ENCODE data around the gene PCGF1. TPM values are rescaled to one million over a fixed set of nuclear protein-coding genes. Genes with fewer than 3 reads are reported as not detected.
A peak's percentile ranks its signal among the peaks of the same experiment; 100 is the strongest.

PCGF1 gene
- total and polyA plus RNA-seq, 2 of the 13 experiments (the other 11 are each of a cell fraction or from before 2014, with no cell fraction given), result 20.4 to 22.6 TPM

GRCh38 chr2:74482801-74483674, 24.5 kb downstream of the PCGF1 start, which contains the start of the genes CCDC142 and TTC31 (continued):
- TF ChIP-seq DRAP1 (CRISPR knock-in tag; IDR thresholded peaks at IDR 0.05), result peak; percentile 90
- TF ChIP-seq CEBPG (CRISPR knock-in tag; IDR thresholded peaks at IDR 0.05), result peak; percentile 17; the same call in 1 of the 2 replicates
- TF ChIP-seq SOX13 (IDR thresholded peaks at IDR 0.05), result peak; percentile 51; the same call in 1 of the 2 replicates
- TF ChIP-seq SOX13 (CRISPR knock-in tag; conservative IDR thresholded peaks at IDR 0.05 in 1 of 2, IDR thresholded peaks at IDR 0.05 in 1 of 2), result peak in 1 of 2 experiments; percentile 48; a peak in 1 of 4 replicates
- peak; percentile 71 for TF ChIP-seq PHF5A (CRISPR knock-in tag; IDR thresholded peaks at IDR 0.05; ENCODE audit: low read depth, unreplicated experiment)
- TF ChIP-seq RARG (CRISPR knock-in tag; IDR thresholded peaks at IDR 0.05; ENCODE audit: low read depth), result no peak; the same call in 1 of the 2 replicates
- no peak for TF ChIP-seq ZMYM2 (CRISPR knock-in tag; IDR thresholded peaks at IDR 0.05)
- no peak; the same call in 1 of the 2 replicates for TF ChIP-seq ZNF678 (CRISPR knock-in tag; IDR thresholded peaks at IDR 0.05)
- TF ChIP-seq ZBTB2 (CRISPR knock-in tag; IDR thresholded peaks at IDR 0.05; ENCODE audit: low read depth), result peak; percentile 81
- TF ChIP-seq BORCS8-MEF2B (CRISPR knock-in tag; IDR thresholded peaks at IDR 0.05), result peak; percentile 79
- TF ChIP-seq CBX1 (IDR thresholded peaks at IDR 0.05; ENCODE audit: low read depth), result peak; percentile 88
- no peak for TF ChIP-seq ZNF597 (CRISPR knock-in tag; IDR thresholded peaks at IDR 0.05)
- peak; percentile 75; the same call in 1 of the 2 replicates for TF ChIP-seq ZFX (CRISPR knock-in tag; IDR thresholded peaks at IDR 0.05; ENCODE audit: low read depth)
- TF ChIP-seq HMGXB4 (CRISPR knock-in tag; IDR thresholded peaks at IDR 0.05; ENCODE audit: borderline replicate concordance in 1 of 2, low read depth in 1 of 2), result peak; percentile 95
- TF ChIP-seq TAF15 (IDR thresholded peaks at IDR 0.05; ENCODE audit: low read depth, low read length, poor library complexity, severe bottlenecking), result peak; percentile 74
- peak; percentile 93; the same call in 1 of the 2 replicates for TF ChIP-seq FOXK1 (CRISPR knock-in tag; IDR thresholded peaks at IDR 0.05; ENCODE audit: borderline replicate concordance, low read depth)
- TF ChIP-seq KDM3A (CRISPR knock-in tag; IDR thresholded peaks at IDR 0.05; ENCODE audit: low read depth), result peak; percentile 72
- 0 out of 2 replicates have a peak, but pooled peaks have one; percentile 14 for TF ChIP-seq ZNF20 (CRISPR knock-in tag; IDR thresholded peaks at IDR 0.05)
- TF ChIP-seq REL (CRISPR knock-in tag; conservative IDR thresholded peaks at IDR 0.05), result peak; percentile 23; the same call in 1 of the 2 replicates
- peak; percentile 90 for TF ChIP-seq ARID2 (CRISPR knock-in tag; IDR thresholded peaks at IDR 0.05; ENCODE audit: borderline replicate concordance)
- peak; percentile 96 for TF ChIP-seq SNAI1 (CRISPR knock-in tag; IDR thresholded peaks at IDR 0.05; ENCODE audit: borderline replicate concordance)
- no peak for TF ChIP-seq NCOA5 (CRISPR knock-in tag; IDR thresholded peaks at IDR 0.05)
- TF ChIP-seq THYN1 (CRISPR knock-in tag; IDR thresholded peaks at IDR 0.05; ENCODE audit: borderline replicate concordance, low read depth), result no peak
- TF ChIP-seq YEATS2 (CRISPR knock-in tag; IDR thresholded peaks at IDR 0.05; ENCODE audit: borderline replicate concordance), result peak; percentile 93
